Stimulated activated CD4-positive, alpha-beta T cell treated with anti-CD3 and anti-CD28 coated beads, Interleukin-12 subunit alpha, Interleukin-12 subunit beta, amount 100 ng/mL, for 4 hours (primary cell): Measurements from ENCODE around the gene TIE1.

Experiments
- DNase-seq: peaks from one replicate; pipeline ENCODE4 v3.0.0-alpha.2; 2020

The TIE1 gene

GRCh38 chr1:43274125-43274803 is 26.5 kb upstream of the TIE1 start:
- peak; percentile 7 for DNase-seq

- no peak for DNase-seq
Measured at GRCh38 chr1:43274804-43275180, 26.0 kb upstream of the TIE1 start.

GRCh38 chr1:43275826-43276620 is 24.8 kb upstream of the TIE1 start:
- no peak for DNase-seq

DNA sequence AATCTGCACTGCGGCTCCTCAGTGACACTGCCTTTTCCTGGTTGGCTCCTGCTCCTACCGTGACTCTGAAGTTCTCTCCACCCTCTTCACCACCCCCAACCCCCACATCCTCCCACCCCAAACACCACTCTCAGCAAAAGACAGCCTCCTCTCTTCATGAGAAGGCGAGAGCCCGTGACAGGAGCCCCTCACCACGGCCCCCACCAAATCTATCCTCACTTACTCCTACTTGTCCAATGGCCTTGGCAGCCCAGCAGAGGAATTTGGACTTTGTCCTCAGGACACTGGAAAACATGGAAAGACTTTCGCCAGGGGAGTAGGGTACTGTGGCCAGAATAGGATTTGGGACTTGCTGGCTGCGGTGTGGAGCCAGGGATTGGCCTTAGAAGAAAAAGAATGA is 24.1 kb upstream of the TIE1 start:
- no peak for DNase-seq

DNA sequence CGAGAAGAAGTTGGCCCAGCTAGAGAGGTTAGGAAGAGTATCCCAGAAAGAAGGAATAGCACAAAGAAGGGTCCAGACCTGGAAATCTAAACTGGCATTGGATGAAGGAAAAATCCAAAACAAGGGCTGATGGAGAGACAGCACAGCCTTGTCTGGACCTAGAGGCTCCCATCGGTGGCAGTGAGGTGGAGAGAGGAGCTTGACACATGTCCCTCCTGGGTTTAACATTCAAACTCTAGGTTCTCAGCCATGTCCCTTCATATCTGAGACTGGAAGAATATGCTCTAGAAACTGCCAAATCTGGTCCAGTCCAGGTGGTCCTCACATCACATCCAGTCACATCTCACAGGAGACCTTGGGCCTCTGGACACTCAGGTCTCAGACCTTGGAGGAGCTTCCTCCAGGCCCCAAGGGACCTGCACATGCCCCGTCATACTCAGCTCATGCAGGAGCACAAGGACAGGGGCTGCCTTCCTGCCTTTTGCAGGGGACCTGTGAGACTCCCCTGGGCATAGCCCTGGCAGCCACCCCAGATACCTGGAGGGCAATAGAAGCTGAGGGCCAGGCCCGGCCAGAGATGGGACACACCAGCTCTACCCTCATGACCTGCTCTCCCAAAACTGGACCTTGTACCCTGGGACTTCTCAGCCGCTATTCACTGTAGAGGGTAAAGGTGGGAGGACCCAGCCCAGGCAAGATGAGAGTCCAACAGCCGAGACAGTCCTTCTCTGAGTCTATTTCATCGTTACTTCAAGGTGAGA is 23.5 kb upstream of the TIE1 start:
- no peak for DNase-seq

- no peak for DNase-seq
Measured at GRCh38 chr1:43279161-43279560, 21.6 kb upstream of the TIE1 start.

DNA sequence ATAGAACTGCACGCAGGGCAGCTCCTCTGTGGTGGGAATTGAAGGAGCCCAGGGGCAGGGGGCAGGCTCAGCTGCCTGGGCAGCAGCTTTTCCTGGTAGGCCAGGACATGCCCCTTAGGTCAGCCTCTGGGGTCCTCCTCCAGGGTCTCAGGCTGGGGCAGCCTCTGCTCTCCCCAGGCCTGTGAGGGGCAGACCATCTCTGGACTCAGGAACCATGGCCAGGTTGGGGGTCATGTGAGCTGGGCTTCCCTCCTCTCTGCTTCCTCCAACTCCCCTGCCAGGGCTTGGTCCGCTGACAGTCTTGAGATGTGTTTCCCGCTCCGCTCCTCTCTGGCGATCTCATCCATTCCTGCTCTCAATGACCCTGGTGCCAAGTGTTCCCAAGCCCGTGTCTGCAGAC is 21.1 kb upstream of the TIE1 start:
- no peak for DNase-seq

DNA sequence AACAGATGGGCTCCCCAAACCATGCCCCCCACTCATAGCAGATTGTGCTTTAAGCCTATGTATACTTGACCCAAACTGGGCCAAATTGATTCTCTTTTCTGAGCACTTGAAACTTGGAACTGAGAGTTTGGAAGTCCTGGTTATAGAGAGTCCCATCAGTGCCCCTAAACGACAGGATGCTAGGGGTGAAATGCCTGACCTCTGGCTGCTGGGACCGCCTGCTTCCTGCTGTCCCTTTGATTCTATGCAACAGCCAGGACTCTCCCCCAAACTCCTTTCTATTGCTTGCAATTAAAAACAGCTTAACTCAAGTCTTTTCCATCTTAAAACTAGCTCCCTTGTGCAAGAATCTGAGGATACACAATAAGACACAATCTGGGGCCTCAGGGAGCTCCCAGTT is 20.1 kb upstream of the TIE1 start:
- DNase-seq: no peak

DNA sequence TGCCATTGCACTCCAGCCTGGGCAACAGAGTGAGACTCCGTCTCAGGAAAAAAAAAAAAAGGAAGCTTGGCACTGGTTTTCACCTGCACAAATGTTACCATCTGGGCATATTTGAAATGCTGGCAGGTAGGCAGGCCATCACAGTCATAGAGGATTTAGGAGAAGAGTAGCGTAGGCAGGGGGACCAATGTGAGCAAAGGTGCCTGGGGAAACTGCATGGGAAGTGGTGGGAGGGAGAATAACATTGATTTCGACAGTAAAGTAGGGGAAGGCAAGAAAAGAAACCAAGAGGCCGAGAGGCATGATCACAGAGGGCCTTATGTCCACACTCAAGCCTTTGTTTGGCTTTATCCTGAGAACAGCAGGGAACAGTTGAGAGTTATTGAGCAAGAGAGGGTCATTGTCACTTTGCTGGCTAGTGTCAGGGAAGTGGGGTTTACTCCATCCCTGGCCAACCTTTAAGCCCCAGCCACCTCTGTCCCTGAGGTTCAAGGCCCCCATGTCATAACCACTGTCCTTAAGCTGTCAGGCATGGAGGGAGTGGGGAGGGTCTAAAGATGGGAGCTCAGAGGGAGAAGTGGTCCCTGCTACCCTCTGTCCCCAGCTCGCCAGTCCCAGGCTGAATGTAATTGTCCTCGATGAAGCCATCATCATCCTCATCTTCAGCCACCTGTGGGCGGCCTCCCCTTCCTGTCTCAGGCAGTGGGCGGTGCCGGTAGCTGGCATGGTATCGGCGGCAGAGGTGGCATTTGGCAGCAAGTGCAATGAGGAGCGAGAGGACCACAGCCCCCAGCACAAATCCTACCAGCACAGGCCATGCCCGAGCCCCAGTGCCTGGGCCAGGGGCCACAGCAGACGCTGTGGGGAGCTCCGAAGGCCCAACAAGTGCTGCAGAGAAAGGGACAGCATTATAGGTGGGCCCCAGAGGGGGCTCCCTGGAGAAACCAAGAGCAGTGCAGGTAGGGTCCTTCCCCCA is 18.3 kb upstream of the TIE1 start:
- no peak for DNase-seq

DNA sequence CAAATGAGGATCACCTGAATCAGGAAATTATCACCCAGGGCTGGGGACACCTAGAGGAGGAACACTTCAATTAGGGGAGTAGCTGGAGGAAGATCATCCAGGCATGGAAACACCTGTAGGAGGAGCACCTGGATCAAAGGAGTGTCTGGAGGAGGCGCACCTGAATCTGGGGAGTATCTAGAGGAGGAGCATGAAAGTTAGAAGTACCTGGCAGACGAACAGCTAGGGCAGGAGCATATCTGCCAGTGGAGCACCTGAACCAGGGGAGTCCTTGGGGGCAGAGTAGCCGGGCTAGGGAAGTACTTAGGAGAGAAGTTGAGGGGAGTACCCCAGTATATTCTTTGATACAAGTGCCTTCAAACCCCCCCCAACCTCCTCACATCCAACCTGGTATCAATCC is 16.7 kb upstream of the TIE1 start:
- DNase-seq: no peak

DNA sequence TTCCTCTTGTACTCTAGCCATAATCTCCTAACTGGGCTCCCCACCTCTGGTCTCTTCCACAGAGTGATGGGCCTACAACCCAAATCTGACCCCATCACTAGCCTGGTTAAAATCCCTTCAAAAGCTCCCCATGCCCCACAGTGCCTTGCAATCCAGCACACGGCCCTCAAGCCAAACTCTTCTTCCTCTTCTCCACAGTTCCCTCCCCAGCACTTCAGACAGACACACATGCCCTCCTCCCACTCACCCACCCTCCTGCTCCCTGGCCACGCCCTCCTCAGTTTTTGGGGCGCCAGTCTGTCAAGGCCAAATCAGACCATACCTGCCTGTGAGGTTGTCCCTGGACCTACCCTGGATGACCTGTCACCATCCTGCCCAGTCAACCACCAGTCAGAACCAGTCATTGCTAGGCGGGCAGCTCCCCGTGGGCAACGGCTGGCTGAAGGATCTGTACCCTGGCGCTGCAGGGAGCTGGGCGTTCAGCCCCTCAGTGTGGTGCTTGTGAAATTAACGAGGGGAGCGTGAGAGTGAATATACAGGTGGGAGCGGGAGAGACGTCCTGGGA is 16.2 kb upstream of the TIE1 start:
- DNase-seq: no peak

DNA sequence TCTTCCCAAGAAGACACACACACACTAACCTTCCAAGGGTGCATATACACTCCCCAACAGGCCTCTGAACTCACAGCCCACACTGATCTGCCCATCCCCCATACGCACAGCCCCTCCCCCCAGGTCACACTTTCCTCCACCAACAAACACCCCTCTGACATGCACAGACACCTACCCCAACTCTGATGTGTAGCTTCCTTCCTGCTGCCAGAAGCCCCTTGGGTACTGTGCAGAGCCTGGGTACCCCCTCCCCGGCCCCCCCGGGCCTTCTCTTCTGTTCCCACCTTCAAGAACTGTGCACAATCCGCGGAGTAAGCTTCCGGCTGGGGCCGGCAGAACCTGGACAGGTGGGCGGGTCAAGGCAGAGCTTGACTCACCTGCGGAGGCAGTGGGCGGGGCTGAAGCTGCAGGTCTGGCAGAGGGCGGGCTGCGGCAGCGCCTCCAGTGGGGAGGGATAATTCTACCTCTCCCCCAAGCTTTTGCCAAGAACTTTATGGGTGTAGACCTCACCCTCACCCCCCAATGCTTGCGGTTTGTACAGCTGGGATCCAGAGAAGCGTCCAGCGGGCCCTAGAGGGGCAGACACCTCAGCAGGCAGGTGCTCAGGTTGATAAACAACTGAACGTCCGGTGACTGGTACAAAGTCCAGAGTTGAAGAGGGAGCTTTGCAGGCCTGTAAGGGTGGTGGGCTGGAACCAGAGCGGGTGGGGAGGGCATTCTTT is 15.4 kb upstream of the TIE1 start, which contains the start of gene C1orf210:
Gene C1orf210 (minus strand): TSS at position 313 of the 722 bp plus-strand sequence. CDS start 2,311 bp downstream, outside the sequence.
- no peak for DNase-seq

GRCh38 chr1:43286115-43286514 is 14.7 kb upstream of the TIE1 start:
- DNase-seq: no peak

- DNase-seq: no peak
Measured at GRCh38 chr1:43286533-43286932, 14.2 kb upstream of the TIE1 start.

DNA sequence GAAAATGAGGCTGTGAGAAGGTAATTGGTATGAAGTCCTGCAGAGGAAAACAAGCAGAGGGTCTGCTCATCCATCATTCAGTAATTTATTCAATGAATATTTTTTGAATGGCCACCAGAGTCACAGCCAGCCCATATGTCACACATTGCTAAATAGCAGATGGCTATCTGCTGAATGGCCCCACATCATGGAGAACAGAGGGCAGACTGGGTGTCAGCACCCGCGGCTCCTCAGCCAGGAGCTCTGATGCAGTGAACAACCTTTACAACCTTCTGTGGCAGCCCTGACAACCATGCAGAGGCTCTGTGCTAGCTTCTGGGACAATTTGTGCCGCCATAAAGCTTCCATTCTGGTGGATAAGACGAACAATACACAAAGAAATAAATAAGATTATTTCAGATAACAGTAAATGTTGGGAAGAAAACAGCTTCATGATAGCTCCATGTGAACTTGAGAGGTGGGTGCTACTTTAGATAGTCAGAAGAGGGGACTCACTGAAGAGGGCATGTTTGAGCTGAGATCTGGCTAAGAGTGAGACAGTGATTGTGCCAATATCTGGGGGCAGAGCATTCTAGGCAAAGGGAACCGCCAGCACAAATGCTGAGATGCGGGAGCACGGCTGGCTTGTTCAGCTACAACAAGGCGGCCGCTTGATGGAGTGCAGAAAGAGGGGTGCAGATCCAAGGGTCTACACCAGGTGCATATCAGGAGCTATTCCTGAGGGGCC is 12.6 kb upstream of the TIE1 start:
- DNase-seq: no peak

DNA sequence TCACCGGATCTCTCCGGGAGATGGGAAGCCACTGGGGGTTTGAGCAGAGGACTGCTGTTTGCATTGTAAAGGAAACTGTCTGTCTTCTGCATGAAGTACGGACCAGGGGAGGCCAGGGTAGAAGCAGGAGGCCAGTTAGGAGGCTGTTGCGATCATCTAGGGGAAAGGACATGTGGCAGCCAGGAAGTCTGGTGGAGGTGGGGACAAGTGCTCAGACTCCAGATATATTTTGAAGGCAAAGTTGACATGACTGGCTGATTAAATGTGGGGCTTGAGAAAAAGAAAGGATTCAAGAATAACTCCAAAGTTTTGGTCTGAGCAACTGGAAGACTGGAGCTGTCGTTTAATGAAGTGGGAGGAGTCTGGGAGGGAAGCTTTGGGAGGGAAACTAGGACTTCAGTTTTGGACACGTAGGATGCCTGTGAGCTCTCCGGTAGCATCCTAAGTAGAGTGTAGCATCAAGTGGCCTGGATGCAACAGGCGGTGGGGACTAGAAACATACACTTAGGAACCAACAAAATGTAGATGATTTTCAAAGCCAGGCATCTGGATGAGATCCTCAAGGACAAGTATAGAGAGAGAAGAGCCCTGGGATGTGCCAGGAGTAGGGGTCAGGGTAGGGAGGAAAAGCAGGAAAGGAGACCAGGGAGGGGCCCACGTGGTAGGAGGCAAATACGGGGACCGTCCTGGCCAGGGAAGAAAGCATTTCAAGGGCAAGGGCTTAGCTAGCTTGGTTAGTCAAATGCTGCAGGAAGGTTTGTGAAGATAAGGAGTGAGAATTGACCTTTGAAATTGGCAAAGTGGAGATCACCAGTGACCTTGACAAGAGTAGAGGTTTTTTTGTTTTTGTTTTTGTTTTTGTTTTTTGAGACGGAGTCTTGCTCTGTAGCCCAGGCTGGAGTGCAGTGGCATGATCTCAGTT is 11.7 kb upstream of the TIE1 start:
- no peak for DNase-seq

- DNase-seq: no peak
Measured at GRCh38 chr1:43292216-43292615, 8.6 kb upstream of the TIE1 start.

DNA sequence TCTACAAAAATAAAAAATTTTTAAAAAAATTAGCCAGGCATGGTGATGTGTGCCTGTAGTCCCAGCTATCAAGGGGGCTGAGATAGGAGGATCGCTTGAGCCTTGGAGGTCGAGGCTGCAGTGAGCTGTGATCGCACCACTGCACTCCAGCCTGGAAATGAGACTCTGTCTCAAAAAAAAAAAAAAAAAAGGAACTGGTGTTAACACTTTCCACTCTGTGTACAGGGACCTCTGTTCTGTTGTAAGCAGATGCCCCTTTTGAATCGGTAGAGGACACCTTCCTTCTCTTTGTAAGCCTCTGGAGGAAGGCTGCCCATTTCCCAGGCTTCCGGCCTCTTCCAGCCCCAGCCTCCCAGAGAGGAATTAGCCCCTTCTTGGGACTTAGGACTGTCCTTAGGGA is 8.1 kb upstream of the TIE1 start:
- no peak for DNase-seq

DNA sequence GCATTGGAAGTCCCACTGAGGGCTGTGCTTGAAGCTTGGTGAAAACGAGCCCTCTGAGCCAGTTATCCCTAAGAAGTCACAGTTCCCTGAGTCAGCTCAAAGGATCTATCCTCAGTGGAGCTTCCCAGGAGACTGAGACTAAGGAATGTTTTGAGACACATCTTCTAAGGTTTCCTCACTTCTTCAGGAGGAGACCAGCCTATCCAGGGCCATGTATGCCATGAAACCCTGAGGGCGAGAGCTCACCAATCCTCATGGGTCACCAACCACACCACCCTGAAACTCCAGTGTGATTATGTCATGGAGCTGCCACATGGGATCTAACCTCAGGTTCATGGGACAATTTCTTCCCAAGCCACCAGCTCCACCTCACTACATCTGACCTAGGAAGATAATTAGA is 7.6 kb upstream of the TIE1 start:
- DNase-seq: no peak
